ENCODE measurements around the gene ITGB4.

DNA sequence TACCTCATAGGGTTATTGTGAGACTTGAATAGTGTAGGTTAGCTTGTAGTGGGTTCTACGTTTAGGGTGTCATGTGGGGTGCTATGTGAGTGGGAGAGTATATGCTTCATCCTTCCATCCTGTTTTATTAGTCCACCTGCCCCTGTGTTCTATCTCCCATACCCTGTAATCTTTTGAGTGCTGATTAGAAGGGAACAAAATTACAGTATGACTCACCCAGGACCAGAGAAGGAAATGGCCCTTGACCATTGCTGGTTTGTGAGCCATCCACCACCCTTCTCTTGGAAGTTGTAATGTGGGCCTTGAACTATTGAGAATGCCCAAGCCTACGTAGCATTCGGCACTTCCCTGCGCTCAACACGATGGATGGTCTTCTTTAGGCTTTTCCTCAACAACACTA, 37.0 kb upstream of the ITGB4 start:
- TF ChIP-seq, protein P1, sequence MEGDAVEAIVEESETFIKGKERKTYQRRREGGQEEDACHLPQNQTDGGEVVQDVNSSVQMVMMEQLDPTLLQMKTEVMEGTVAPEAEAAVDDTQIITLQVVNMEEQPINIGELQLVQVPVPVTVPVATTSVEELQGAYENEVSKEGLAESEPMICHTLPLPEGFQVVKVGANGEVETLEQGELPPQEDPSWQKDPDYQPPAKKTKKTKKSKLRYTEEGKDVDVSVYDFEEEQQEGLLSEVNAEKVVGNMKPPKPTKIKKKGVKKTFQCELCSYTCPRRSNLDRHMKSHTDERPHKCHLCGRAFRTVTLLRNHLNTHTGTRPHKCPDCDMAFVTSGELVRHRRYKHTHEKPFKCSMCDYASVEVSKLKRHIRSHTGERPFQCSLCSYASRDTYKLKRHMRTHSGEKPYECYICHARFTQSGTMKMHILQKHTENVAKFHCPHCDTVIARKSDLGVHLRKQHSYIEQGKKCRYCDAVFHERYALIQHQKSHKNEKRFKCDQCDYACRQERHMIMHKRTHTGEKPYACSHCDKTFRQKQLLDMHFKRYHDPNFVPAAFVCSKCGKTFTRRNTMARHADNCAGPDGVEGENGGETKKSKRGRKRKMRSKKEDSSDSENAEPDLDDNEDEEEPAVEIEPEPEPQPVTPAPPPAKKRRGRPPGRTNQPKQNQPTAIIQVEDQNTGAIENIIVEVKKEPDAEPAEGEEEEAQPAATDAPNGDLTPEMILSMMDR (IDR thresholded peaks at IDR 0.05) = no peak
- TF ChIP-seq, protein P2, sequence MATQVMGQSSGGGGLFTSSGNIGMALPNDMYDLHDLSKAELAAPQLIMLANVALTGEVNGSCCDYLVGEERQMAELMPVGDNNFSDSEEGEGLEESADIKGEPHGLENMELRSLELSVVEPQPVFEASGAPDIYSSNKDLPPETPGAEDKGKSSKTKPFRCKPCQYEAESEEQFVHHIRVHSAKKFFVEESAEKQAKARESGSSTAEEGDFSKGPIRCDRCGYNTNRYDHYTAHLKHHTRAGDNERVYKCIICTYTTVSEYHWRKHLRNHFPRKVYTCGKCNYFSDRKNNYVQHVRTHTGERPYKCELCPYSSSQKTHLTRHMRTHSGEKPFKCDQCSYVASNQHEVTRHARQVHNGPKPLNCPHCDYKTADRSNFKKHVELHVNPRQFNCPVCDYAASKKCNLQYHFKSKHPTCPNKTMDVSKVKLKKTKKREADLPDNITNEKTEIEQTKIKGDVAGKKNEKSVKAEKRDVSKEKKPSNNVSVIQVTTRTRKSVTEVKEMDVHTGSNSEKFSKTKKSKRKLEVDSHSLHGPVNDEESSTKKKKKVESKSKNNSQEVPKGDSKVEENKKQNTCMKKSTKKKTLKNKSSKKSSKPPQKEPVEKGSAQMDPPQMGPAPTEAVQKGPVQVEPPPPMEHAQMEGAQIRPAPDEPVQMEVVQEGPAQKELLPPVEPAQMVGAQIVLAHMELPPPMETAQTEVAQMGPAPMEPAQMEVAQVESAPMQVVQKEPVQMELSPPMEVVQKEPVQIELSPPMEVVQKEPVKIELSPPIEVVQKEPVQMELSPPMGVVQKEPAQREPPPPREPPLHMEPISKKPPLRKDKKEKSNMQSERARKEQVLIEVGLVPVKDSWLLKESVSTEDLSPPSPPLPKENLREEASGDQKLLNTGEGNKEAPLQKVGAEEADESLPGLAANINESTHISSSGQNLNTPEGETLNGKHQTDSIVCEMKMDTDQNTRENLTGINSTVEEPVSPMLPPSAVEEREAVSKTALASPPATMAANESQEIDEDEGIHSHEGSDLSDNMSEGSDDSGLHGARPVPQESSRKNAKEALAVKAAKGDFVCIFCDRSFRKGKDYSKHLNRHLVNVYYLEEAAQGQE (IDR thresholded peaks at IDR 0.05) = no peak
- TF ChIP-seq POLR2A (IDR thresholded peaks at IDR 0.05; ENCODE audit: low read length) (no peak), NPAS2 (CRISPR knock-in tag; IDR thresholded peaks at IDR 0.05; ENCODE audit: borderline replicate concordance) (no peak), CEBPB (IDR thresholded peaks at IDR 0.05) (no peak), CBX2 (IDR thresholded peaks at IDR 0.05; ENCODE audit: borderline replicate concordance, low read depth) (no peak), FOSB (CRISPR knock-in tag; IDR thresholded peaks at IDR 0.05) (no peak), CBX8 (IDR thresholded peaks at IDR 0.05) (no peak), GATA3 (IDR thresholded peaks at IDR 0.05; ENCODE audit: borderline replicate concordance) (no peak), RARB (CRISPR knock-in tag; IDR thresholded peaks at IDR 0.05) (no peak), SMC3 (IDR thresholded peaks at IDR 0.05) (no peak)
